Activated gamma-delta T cell treated with Interleukin-2 at 50 U/mL for 16 hours (primary cell): ENCODE data around the gene USP15.

Experiments used
- DNase-seq: peaks from one replicate; pipeline ENCODE4 v3.0.0-alpha.2; 2020

USP15 gene

DNA sequence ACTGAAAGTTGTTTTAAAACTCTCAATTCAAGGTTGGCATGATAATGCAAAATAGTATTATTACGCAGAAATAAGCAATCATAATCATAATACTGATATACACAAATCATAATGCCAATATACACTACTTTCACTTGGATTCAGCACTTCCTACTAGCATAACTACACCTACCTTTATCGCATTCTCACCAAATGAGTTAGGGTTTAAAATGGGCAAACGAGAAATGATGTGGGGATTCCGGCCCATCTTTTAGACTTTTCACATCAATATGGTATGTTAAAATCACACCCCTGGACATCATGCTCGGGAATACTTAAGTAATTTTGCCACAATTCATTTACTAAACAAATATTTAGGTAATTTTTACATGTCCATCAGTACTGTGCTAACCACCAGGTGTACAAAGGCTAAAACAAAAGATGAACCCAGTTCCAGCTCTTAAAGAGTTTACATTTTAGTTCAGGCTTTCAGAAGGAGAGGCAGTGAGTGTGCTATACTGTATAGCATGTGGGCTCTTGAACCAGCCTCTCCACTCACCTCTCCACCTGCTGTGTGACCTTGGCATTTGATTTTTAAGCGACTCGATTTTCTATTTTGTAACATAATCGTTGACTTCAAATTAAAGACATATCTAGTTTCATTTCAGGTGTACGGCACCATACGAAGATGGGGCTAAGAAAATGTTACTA is 1.1 kb upstream of the USP15 start:
- DNase-seq, result peak; percentile 20

- DNase-seq, result no peak
These were observed 592 bp upstream of the USP15 start for GRCh38 chr12:62259631-62259992.

GRCh38 chr12:62260733-62261683 is 804 bp downstream of the USP15 start:
- peak; percentile 41 for DNase-seq

- no peak for DNase-seq
These were observed 1.8 kb downstream of the USP15 start for GRCh38 chr12:62261876-62262517.

DNA sequence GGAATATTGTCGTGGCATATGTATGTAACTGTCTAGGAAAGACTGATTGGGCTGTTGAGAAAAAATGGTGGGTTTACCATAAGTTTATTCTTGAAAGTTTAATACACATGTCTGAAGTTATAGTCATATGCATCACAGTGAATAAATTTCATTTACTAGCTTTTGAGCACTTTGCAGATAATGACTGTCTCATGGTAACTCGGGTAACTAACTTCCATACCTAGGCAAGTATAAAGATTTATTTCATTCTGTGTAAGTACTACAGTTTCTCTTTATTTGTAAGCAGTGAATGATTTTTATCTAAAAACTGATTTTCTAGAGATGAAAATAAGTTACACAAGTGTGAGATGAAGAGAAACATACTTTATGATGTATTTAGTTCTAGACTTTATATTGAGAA is 3.0 kb downstream of the USP15 start:
- no peak for DNase-seq

GRCh38 chr12:62263966-62264365 is 3.8 kb downstream of the USP15 start:
- no peak for DNase-seq

- no peak for DNase-seq
These were observed 4.5 kb downstream of the USP15 start for GRCh38 chr12:62264706-62265105.

- no peak for DNase-seq
These were observed 5.3 kb downstream of the USP15 start for GRCh38 chr12:62265511-62265910.

GRCh38 chr12:62267026-62267425 is 6.8 kb downstream of the USP15 start:
- no peak for DNase-seq

GRCh38 chr12:62267480-62267879 is 7.3 kb downstream of the USP15 start:
- no peak for DNase-seq

GRCh38 chr12:62268956-62269355 is 8.8 kb downstream of the USP15 start:
- DNase-seq, result no peak

GRCh38 chr12:62269464-62270228 is 9.4 kb downstream of the USP15 start:
- DNase-seq, result no peak

- DNase-seq, result no peak
These were observed 10.2 kb downstream of the USP15 start for GRCh38 chr12:62270384-62270783.

- DNase-seq, result no peak
These were observed 10.7 kb downstream of the USP15 start for GRCh38 chr12:62270872-62271271.

DNA sequence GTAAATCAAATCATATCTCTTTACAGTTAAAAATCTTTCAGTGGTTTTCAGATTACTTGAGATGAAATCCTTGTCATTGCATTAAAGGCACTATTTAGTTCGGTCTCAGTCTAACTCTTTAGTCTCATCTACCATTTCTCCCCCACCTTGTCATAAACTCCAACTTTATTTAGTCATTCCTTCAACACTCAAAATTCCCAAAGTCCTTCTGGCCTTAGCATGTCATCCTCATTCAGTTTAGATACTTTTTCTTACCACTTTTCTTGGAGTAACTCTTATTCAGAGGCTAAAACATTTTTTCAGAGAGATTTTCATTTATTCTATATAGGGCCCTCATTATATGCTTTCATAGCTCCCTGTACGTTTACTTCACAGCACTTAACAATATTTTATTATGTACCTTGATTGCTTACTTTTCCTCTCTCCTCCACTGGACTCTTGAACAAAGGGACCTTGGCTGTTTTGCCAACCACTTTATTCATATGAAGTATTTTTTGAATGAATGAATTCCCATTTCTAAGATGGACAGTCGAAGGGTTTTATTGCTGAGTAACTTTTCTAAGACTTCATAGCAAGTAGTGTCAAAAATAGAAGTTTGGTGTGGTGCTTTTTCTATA is 12.8 kb downstream of the USP15 start:
- DNase-seq, result no peak

DNA sequence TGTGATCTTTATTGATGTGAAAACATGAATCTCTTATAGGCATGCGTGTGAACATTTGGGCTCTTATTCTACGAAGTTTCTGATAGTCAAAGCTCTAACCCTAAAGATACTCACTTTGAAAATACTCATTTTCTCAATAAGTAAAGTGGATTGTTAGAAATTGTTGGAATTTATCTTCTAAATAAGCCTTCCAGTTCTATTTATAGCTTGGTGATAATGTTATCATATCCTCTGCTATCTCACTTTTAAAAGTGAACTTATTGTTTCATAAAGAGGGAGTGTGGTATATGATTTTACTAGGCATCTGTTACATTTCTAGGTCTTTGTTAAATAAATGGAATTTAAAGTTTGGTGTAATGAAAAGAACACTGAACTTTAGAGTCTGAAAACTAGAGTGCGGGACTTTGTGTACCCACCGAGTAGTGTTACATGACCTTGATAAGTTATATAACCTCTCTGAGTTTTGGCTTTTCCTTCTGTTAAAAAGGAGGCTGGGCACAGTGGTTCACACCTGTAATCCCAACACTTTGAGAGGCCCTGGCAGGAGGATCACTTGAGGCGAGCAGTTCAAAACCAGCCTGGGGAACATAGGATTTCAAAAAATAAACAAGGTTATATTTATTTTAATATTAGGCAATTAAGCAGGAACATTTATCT is 13.6 kb downstream of the USP15 start:
- no peak for DNase-seq

GRCh38 chr12:62278022-62278421 is 17.8 kb downstream of the USP15 start:
- no peak for DNase-seq

DNA sequence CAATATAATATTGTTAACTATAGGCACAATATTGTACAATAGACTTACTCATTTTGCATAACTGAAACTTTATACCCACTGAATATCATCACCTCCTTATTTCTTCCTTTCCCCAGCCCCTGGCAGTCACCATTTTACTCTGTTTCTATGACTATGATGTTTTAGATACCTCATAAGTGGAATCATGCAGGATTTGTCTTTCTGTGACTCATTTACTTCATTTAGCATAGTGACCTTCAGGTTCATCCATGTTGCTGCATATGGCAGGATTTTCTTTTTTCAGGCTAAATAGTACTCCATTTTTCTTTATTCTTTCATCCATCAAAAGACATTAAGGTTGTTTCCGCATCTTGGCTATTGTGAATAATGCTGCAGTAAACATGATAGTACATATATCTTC is 18.9 kb downstream of the USP15 start:
- DNase-seq, result no peak

- no peak for DNase-seq
These were observed 19.8 kb downstream of the USP15 start for GRCh38 chr12:62279961-62280360.

GRCh38 chr12:62282057-62282774 is 22.0 kb downstream of the USP15 start:
- no peak for DNase-seq

GRCh38 chr12:62284749-62285148 is 24.5 kb downstream of the USP15 start:
- DNase-seq, result no peak
